H1 (cell line): ENCODE results near the gene IGF2R. TPM values are rescaled to one million over a fixed set of nuclear protein-coding genes. Genes with fewer than 3 reads are reported as not detected.

Experiments
- CTCF ChIA-PET: fragments of 300-600 bp; sonication (Branson Sonifier 250); formaldehyde crosslinking; loops from one replicate; lab custom pipeline; 2021; ENCODE audit not compliant: partially characterized antibody; lab: Charles Lee
- POLR2A ChIA-PET: fragments of 300-600 bp; sonication (Branson Sonifier 250); formaldehyde crosslinking; loops from one replicate; lab custom pipeline; 2021; ENCODE audit warnings: inconsistent platforms; ENCODE audit not compliant: partially characterized antibody; lab: Charles Lee
- DNase-seq, 2 experiments: peaks; one replicate each; pipeline versions ENCODE4 v3.0.0 to v3.0.0-alpha.2; 2010 to 2022; ENCODE audit warnings: low spot score in 2 of 2, low read depth in 1 of 2, mixed read lengths in 1 of 2
- FAIRE-seq: peaks from 2 replicates; lab custom pipeline; 2011; peaks lifted over from hg19 to GRCh38; lab: Jason Lieb, UNC
- H2AFZ ChIP-seq: 2 replicates; pipeline ENCODE4 v1.8.1; 2012; ENCODE audit warnings: low read length, inconsistent platforms
- H2AK5ac ChIP-seq: 2 replicates; pipeline ENCODE4 v1.6.1; 2013; ENCODE audit warnings: low read depth, low read length
- H2BK120ac ChIP-seq: replicated peaks from 2 replicates; pipeline ENCODE3; 2013; ENCODE audit warnings: low read depth, low read length, inconsistent platforms
- H2BK12ac ChIP-seq: 2 replicates; pipeline ENCODE4 v1.6.1; 2013; ENCODE audit warnings: low read depth, low read length
- H2BK15ac ChIP-seq: 2 replicates; pipeline ENCODE4 v1.6.1; 2013; ENCODE audit warnings: low read length
- H2BK20ac ChIP-seq: 2 replicates; pipeline ENCODE4 v1.6.1; 2013; ENCODE audit warnings: low read length
- H2BK5ac ChIP-seq: 2 replicates; pipeline ENCODE4 v1.6.1; 2013; ENCODE audit warnings: low read depth, low read length
- H3K14ac ChIP-seq: 2 replicates; pipeline ENCODE4 v1.6.1; 2013; ENCODE audit warnings: inconsistent platforms; ENCODE audit not compliant: insufficient read length
- H3K18ac ChIP-seq: 2 replicates; pipeline ENCODE4 v1.6.1; 2013; ENCODE audit warnings: low read length; ENCODE audit errors: extremely low read depth
- H3K23ac ChIP-seq: 2 replicates; pipeline ENCODE4 v1.6.1; 2013; ENCODE audit warnings: inconsistent platforms; ENCODE audit not compliant: insufficient read length
- H3K23me2 ChIP-seq: 2 replicates; pipeline ENCODE4 v1.6.1; 2013; ENCODE audit warnings: low read depth, low read length
- H3K27ac ChIP-seq: 2 replicates; pipeline ENCODE4 v1.6.1; 2011; ENCODE audit warnings: low read depth, low read length, inconsistent platforms
- H3K27me3 ChIP-seq, 4 experiments: replicated peaks in 1 of 4; 1 replicate in 1 of 4; 2 replicates in 3 of 4; pipeline versions ENCODE4 v1.6.1 to v1.8.1; 2011 to 2013; ENCODE audit warnings: low read length in 3 of 4, mild to moderate bottlenecking in 3 of 4, inconsistent platforms in 2 of 4, mixed read lengths in 2 of 4, moderate library complexity in 1 of 4; ENCODE audit not compliant: control insufficient read depth in 3 of 4, insufficient read depth in 3 of 4; ENCODE audit errors: extremely low read depth in 1 of 4
- H3K36me3 ChIP-seq, 4 experiments: 2 replicates each; pipeline versions ENCODE4 v1.6.1 to v1.8.1; 2011 to 2013; ENCODE audit warnings: mild to moderate bottlenecking in 4 of 4, low read length in 3 of 4, moderate library complexity in 2 of 4, control low read depth in 1 of 4, inconsistent platforms in 1 of 4; ENCODE audit not compliant: insufficient read depth in 4 of 4, control insufficient read depth in 2 of 4
- H3K4ac ChIP-seq: replicated peaks from 2 replicates; pipeline ENCODE3; 2013; ENCODE audit warnings: low read length, low read depth, mixed read lengths, inconsistent platforms; ENCODE audit not compliant: insufficient read length
- H3K4me1 ChIP-seq, 4 experiments: replicated peaks in 1 of 4; 1 replicate in 1 of 4; 2 replicates in 3 of 4; pipeline versions ENCODE4 v1.6.1 to v1.8.1; 2011 to 2013; ENCODE audit warnings: low read length in 3 of 4, inconsistent platforms in 2 of 4, mixed read lengths in 1 of 4; ENCODE audit not compliant: insufficient read depth in 4 of 4, control insufficient read depth in 3 of 4
- H3K4me2 ChIP-seq, 2 experiments: 2 replicates each; pipeline versions ENCODE4 v1.6.1 to v1.8.1; 2011 to 2013; ENCODE audit warnings: low read depth in 2 of 2, low read length in 2 of 2, control low read depth in 1 of 2, inconsistent platforms in 1 of 2, mild to moderate bottlenecking in 1 of 2; ENCODE audit not compliant: insufficient read depth in 1 of 2
- H3K4me3 ChIP-seq, 4 experiments: fragments of 200-600, 300-600 bp in 1 of 4; sonication (generic), shearing (Covaris generic), sonication (Bioruptor Twin) in 1 of 4; 2 replicates each; pipeline versions ENCODE4 v1.5.1 to v1.8.1; 2011 to 2016; ENCODE audit warnings: low read length in 4 of 4, low read depth in 3 of 4, control low read depth in 2 of 4, inconsistent platforms in 2 of 4, mild to moderate bottlenecking in 2 of 4, mixed read lengths in 1 of 4, moderate library complexity in 1 of 4; ENCODE audit not compliant: insufficient read depth in 2 of 4; ENCODE audit errors: extremely low read depth in 1 of 4
- H3K56ac ChIP-seq: replicated peaks from 2 replicates; pipeline ENCODE3; 2013; ENCODE audit warnings: low read depth, mild to moderate bottlenecking, mixed read lengths, low read length, inconsistent platforms; ENCODE audit not compliant: insufficient read length
- H3K79me1 ChIP-seq: 2 replicates; pipeline ENCODE4 v1.6.1; 2013; ENCODE audit warnings: low read depth, low read length, control low read depth
- H3K79me2 ChIP-seq, 2 experiments: 2 replicates each; pipeline versions ENCODE4 v1.6.1 to v1.8.1; 2012 to 2013; ENCODE audit warnings: low read length in 2 of 2, mild to moderate bottlenecking in 2 of 2, inconsistent platforms in 1 of 2; ENCODE audit not compliant: insufficient read depth in 2 of 2, control insufficient read depth in 1 of 2
- H3K9ac ChIP-seq, 4 experiments: replicated peaks in 1 of 4; 1 replicate in 1 of 4; 2 replicates in 3 of 4; pipeline versions ENCODE4 v1.6.1 to v1.8.1; 2011 to 2013; ENCODE audit warnings: low read depth in 3 of 4, low read length in 3 of 4, control low read depth in 2 of 4, mild to moderate bottlenecking in 2 of 4, moderate library complexity in 2 of 4, inconsistent platforms in 1 of 4; ENCODE audit errors: extremely low read depth in 1 of 4
- H3K9me3 ChIP-seq, 2 experiments: 2 replicates each; pipeline versions ENCODE4 v1.6.1 to v1.8.1; 2012 to 2013; ENCODE audit warnings: mild to moderate bottlenecking in 2 of 2, moderate library complexity in 2 of 2, control low read depth in 1 of 2, inconsistent platforms in 1 of 2, low read depth in 1 of 2, low read length in 1 of 2, mixed read lengths in 1 of 2; ENCODE audit not compliant: insufficient read depth in 2 of 2
- H4K20me1 ChIP-seq, 2 experiments: replicated peaks in 1 of 2; 2 replicates each; pipeline versions ENCODE3 to v1.8.1; 2011 to 2013; ENCODE audit warnings: inconsistent platforms in 2 of 2, low read length in 2 of 2, mild to moderate bottlenecking in 1 of 2; ENCODE audit not compliant: insufficient read depth in 2 of 2, control insufficient read depth in 1 of 2
- H4K5ac ChIP-seq: 2 replicates; pipeline ENCODE4 v1.6.1; 2013; ENCODE audit warnings: low read length, low read depth, mixed read lengths, inconsistent platforms; ENCODE audit not compliant: insufficient read length
- H4K8ac ChIP-seq: 2 replicates; pipeline ENCODE4 v1.8.0; 2013; ENCODE audit warnings: mild to moderate bottlenecking, moderate library complexity, low read length, inconsistent platforms; ENCODE audit not compliant: insufficient read depth; ENCODE audit errors: extremely low read depth
- H4K91ac ChIP-seq: replicated peaks from 2 replicates; pipeline ENCODE3; 2013; ENCODE audit warnings: low read length, mixed read lengths, inconsistent platforms; ENCODE audit not compliant: insufficient read length
- GTF2F1 ChIP-seq: IDR thresholded peaks from 2 replicates; pipeline ENCODE4 v1.6.1; 2012; ENCODE audit warnings: low read depth, low read length, improper control_type of control experiment, borderline replicate concordance
- MAFK ChIP-seq: IDR thresholded peaks from 2 replicates; pipeline ENCODE4 v1.6.1; 2012; ENCODE audit warnings: low read depth, mild to moderate bottlenecking, improper control_type of control experiment, low read length
- POU5F1 ChIP-seq: IDR thresholded peaks from 2 replicates; pipeline ENCODE4 v1.6.1; 2011; ENCODE audit warnings: low read depth, mild to moderate bottlenecking, low read length, moderate library complexity
- RAD21 ChIP-seq, 2 experiments: IDR thresholded peaks in 1 of 2; conservative IDR thresholded peaks in 1 of 2; 2 replicates each; pipeline ENCODE4 v1.6.1; 2011; ENCODE audit warnings: low read depth in 2 of 2, low read length in 2 of 2, improper control_type of control experiment in 1 of 2, inconsistent platforms in 1 of 2, mild to moderate bottlenecking in 1 of 2, moderate library complexity in 1 of 2
- WGBS, 2 experiments: shearing (Covaris generic) in 1 of 2; methylation state at CpG; one replicate each; pipeline versions ENCODE4 v1.1.6 to v1.1.7; 2013 to 2015; ENCODE audit warnings: low lambda C conversion rate in 2 of 2, mixed read lengths in 2 of 2, inconsistent platforms in 1 of 2, low coverage in 1 of 2, missing lambda C conversion rate in 1 of 2; ENCODE audit not compliant: insufficient replicate concordance in 2 of 2, insufficient coverage in 1 of 2, insufficient read length in 1 of 2; ENCODE audit errors: extremely low coverage in 1 of 2, missing lambda C conversion rate in 1 of 2; 5-methylcytosine and 5-hydroxymethylcytosine counted together
- polyA plus RNA-seq, 7 experiments: library from polyadenylated mRNA; depleted of rRNA in 3 of 7; stranded (reverse) in 5 of 7; unstranded in 2 of 7; fragments of >200 nt in 5 of 7; fragments of 200-250 nt in 2 of 7; gene quantifications; 1 replicate in 5 of 7; 2 replicates in 1 of 7; 4 replicates in 1 of 7; pipeline versions ENCODE4 v1.2.1 to v1.2.3, GENCODE V29; 2011 to 2013; ENCODE audit warnings: missing spikeins in 2 of 7, mixed read lengths in 2 of 7
- total RNA-seq: library from RNA; stranded (reverse); fragmentation: NEBNext Ultra II Directional; extraction: Animal tissue kit (Norgen Biotek cat#: 25700); gene quantifications from 2 replicates; pipeline ENCODE4 v1.2.1, GENCODE V29; 2021

Gene IGF2R
- total and polyA plus RNA-seq, 2 of the 8 experiments (the other 6 are each of a cell fraction or from before 2014, with no cell fraction given) = 20.6 to 74.1 TPM

DNA sequence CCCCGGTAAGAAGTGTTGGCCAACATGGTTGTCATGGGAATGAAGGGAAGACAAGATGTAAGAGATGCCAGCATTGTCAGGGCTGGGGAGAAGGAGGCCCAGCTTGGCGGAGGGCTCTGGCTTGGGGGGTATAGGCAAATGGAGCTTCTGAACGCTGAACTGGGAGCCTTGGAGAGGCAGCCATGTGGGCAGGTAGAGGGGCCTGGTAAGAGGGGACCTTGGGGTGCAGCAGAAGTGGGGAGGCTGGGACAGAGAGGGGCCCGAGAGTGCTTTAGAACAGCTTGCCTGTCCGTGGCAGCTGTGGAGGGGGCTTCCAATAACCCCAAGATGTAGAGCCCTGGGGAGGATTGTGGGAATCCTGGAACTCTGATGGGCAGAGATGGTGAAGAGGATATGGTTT, 155.7 kb downstream of the IGF2R start:
- Histone ChIP-seq H3K4ac (no peak overlapping the region), H3K18ac (no peak overlapping the region), H3K9ac (no peak overlapping the region), H3K79me2 (no peaks in the 10 kb centered on the region), H4K5ac (no peak overlapping the region), H3K27ac (no peak overlapping the region), H4K8ac (no peak overlapping the region), H3K14ac (no peak overlapping the region), H3K79me1 (no peaks in the 10 kb centered on the region), H2AK5ac (no peak overlapping the region), H3K4me2 (no peak overlapping the region), H3K27me3 (no peaks in the 10 kb centered on the region), H3K23ac (no peak overlapping the region), H3K56ac (no peak overlapping the region), H2BK12ac (no peak overlapping the region), H2BK5ac (no peak overlapping the region), H4K91ac (no peak overlapping the region), H2BK20ac (no peak overlapping the region), H2BK15ac (no peak overlapping the region), H2AFZ (no peak overlapping the region), H3K36me3 (no peaks in the 10 kb centered on the region), H4K20me1 (no peaks in the 10 kb centered on the region), H3K9me3 (no peaks in the 10 kb centered on the region), H2BK120ac (no peak overlapping the region), H3K4me1 (no peaks in the 10 kb centered on the region), H3K23me2 (no peaks in the 10 kb centered on the region), H3K4me3 (no peak overlapping the region)
- TF ChIP-seq RAD21 (IDR thresholded peaks at IDR 0.05 in 1 of 2, conservative IDR thresholded peaks at IDR 0.05 in 1 of 2; ENCODE audit: low read depth in 2 of 2, low read length in 2 of 2) (no peak), POU5F1 (no peak), GTF2F1 (no peak), MAFK (no peak)
- 94% methylated on average over 5 of the region's 5 CpGs; no CpG with 5 or more reads in 1 of the 2 experiments for WGBS, 2 experiments
- no peak for DNase-seq
- POLR2A ChIA-PET = no interaction called here
- CTCF ChIA-PET = no interaction called here
- no peak for FAIRE-seq
